HepG2 (cell line): Measurements from ENCODE around the gene SRD5A1. TPM values are rescaled to one million over a fixed set of nuclear protein-coding genes. Genes with fewer than 3 reads are reported as not detected.

Source experiments
- ATF2 ChIP-seq: sonication (generic); formaldehyde crosslinking; IDR thresholded peaks from 2 replicates; pipeline ENCODE4 v1.4.0; 2020; ENCODE audit warnings: missing genetic modification reagents
- ATM ChIP-seq: fragments of 450-650 bp; IDR thresholded peaks from 2 replicates; pipeline ENCODE4 v1.7.1; 2017; ENCODE audit warnings: mild to moderate bottlenecking, borderline replicate concordance
- CBX5 ChIP-seq: sonication (generic); formaldehyde crosslinking; IDR thresholded peaks from 2 replicates; pipeline ENCODE4 v1.4.0; 2020; ENCODE audit warnings: missing genetic modification reagents, borderline replicate concordance
- CSRNP2 ChIP-seq: sonication (generic); formaldehyde crosslinking; conservative IDR thresholded peaks from 2 replicates; pipeline ENCODE4 v1.8.0; 2022; ENCODE audit warnings: low read depth, missing genetic modification reagents
- ELF4 ChIP-seq: sonication (generic); formaldehyde crosslinking; IDR thresholded peaks from 2 replicates; pipeline ENCODE4 v1.5.0; 2020; ENCODE audit warnings: missing genetic modification reagents, mild to moderate bottlenecking, moderate library complexity, borderline replicate concordance
- EP300 ChIP-seq, 3 experiments: sonication (generic) in 1 of 3; formaldehyde crosslinking in 1 of 3; IDR thresholded peaks; 2 replicates each; pipeline versions ENCODE4 v1.5.1 to v1.6.1; 2011 to 2020; ENCODE audit warnings: low read depth in 2 of 3, low read length in 2 of 3, borderline replicate concordance in 1 of 3, improper control_type of control experiment in 1 of 3, mild to moderate bottlenecking in 1 of 3, missing genetic modification reagents in 1 of 3, moderate library complexity in 1 of 3
- ESRRA ChIP-seq: sonication (generic); formaldehyde crosslinking; IDR thresholded peaks from 2 replicates; pipeline ENCODE4 v1.5.1; 2020; ENCODE audit warnings: mild to moderate bottlenecking, low read depth, missing genetic modification reagents
- RFX1 ChIP-seq: fragments of 450-650 bp; IDR thresholded peaks from 2 replicates; pipeline ENCODE4 v1.6.1; 2017
- SALL1 ChIP-seq: sonication (generic); formaldehyde crosslinking; IDR thresholded peaks from 2 replicates; pipeline ENCODE4 v1.8.0; 2022; ENCODE audit warnings: mild to moderate bottlenecking, missing genetic modification reagents
- ZNF256 ChIP-seq: sonication (generic); formaldehyde crosslinking; conservative IDR thresholded peaks from 2 replicates; pipeline ENCODE4 v1.4.0; 2020; ENCODE audit warnings: missing genetic modification reagents
- ZNF30 ChIP-seq: sonication (generic); formaldehyde crosslinking; IDR thresholded peaks from 2 replicates; pipeline ENCODE4 v1.5.0; 2020; ENCODE audit warnings: mild to moderate bottlenecking, missing genetic modification reagents
- ZNF569 ChIP-seq: sonication (generic); formaldehyde crosslinking; IDR thresholded peaks from 2 replicates; pipeline ENCODE4 v1.5.0; 2020; ENCODE audit warnings: mild to moderate bottlenecking, missing genetic modification reagents, moderate library complexity, borderline replicate concordance
- ZNF670 ChIP-seq: sonication (generic); formaldehyde crosslinking; IDR thresholded peaks from 2 replicates; pipeline ENCODE4 v1.8.0; 2022; ENCODE audit warnings: mild to moderate bottlenecking, missing genetic modification reagents, borderline replicate concordance
- ZNF749 ChIP-seq: sonication (generic); formaldehyde crosslinking; IDR thresholded peaks from 2 replicates; pipeline ENCODE4 v1.8.0; 2022; ENCODE audit warnings: mild to moderate bottlenecking, missing genetic modification reagents, moderate library complexity, borderline replicate concordance
- ZNF775 ChIP-seq: sonication (generic); formaldehyde crosslinking; IDR thresholded peaks from 2 replicates; pipeline ENCODE4 v1.4.0; 2020; ENCODE audit warnings: missing genetic modification reagents, mild to moderate bottlenecking, moderate library complexity, borderline replicate concordance
- ZNF790 ChIP-seq: sonication (generic); formaldehyde crosslinking; IDR thresholded peaks from 2 replicates; pipeline ENCODE4 v1.8.0; 2022; ENCODE audit warnings: missing genetic modification reagents, mild to moderate bottlenecking, borderline replicate concordance
- ZNF850 ChIP-seq: sonication (generic); formaldehyde crosslinking; conservative IDR thresholded peaks from 2 replicates; pipeline ENCODE4 v1.9.0; 2021; ENCODE audit warnings: mild to moderate bottlenecking, missing genetic modification reagents
- polyA plus RNA-seq, 8 experiments: library from polyadenylated mRNA; depleted of rRNA in 3 of 8; stranded (reverse) in 7 of 8; unstranded in 1 of 8; fragments of >200 nt; fragmentation: Illumina TruSeq in 4 of 8; extraction: Trizol in 4 of 8; gene quantifications; 2 replicates each; pipeline versions ENCODE4 v1.2.1 to v1.2.3, GENCODE V29; 2011 to 2016; ENCODE audit warnings: low read depth in 4 of 8, missing spikeins in 1 of 8, mixed read lengths in 1 of 8; ENCODE audit not compliant: insufficient read depth in 1 of 8
- total RNA-seq, 5 experiments: library from RNA; depleted of rRNA; stranded (reverse); fragments of >200 nt; fragmentation: Illumina TruSeq; extraction: Trizol; gene quantifications; 2 replicates each; pipeline ENCODE4 v1.2.3, GENCODE V29; 2016; ENCODE audit warnings: low read depth in 1 of 5
- TF ChIP-seq, protein P1 (sequence below), 2 experiments: IDR thresholded peaks; 2 replicates each; pipeline ENCODE4 v1.6.1; 2011 to 2012; ENCODE audit warnings: low read length in 2 of 2, borderline replicate concordance in 1 of 2, low read depth in 1 of 2, mild to moderate bottlenecking in 1 of 2, moderate library complexity in 1 of 2
- TF ChIP-seq, protein P2 (sequence below): sonication (generic); formaldehyde crosslinking; IDR thresholded peaks from 2 replicates; pipeline ENCODE4 v1.9.0; 2022; ENCODE audit warnings: low read depth, missing genetic modification reagents

SRD5A1 gene
- total and polyA plus RNA-seq, 2 of the 13 experiments (the other 11 are each of a cell fraction or from before 2014, with no cell fraction given), result 6.1 to 9.9 TPM

- TF ChIP-seq CBX5 (CRISPR knock-in tag), result no peak
- TF ChIP-seq EP300 (IDR thresholded peaks at IDR 0.05; ENCODE audit: low read depth in 2 of 2, low read length in 2 of 2), result peak; percentile 3 to 41; a peak in 1 of 4 replicates
- no peak for TF ChIP-seq EP300 (CRISPR knock-in tag; IDR thresholded peaks at IDR 0.05; ENCODE audit: borderline replicate concordance)
- peak; percentile 93; the same call in 1 of the 2 replicates for TF ChIP-seq ZNF790 (CRISPR knock-in tag)
- TF ChIP-seq, protein P1, sequence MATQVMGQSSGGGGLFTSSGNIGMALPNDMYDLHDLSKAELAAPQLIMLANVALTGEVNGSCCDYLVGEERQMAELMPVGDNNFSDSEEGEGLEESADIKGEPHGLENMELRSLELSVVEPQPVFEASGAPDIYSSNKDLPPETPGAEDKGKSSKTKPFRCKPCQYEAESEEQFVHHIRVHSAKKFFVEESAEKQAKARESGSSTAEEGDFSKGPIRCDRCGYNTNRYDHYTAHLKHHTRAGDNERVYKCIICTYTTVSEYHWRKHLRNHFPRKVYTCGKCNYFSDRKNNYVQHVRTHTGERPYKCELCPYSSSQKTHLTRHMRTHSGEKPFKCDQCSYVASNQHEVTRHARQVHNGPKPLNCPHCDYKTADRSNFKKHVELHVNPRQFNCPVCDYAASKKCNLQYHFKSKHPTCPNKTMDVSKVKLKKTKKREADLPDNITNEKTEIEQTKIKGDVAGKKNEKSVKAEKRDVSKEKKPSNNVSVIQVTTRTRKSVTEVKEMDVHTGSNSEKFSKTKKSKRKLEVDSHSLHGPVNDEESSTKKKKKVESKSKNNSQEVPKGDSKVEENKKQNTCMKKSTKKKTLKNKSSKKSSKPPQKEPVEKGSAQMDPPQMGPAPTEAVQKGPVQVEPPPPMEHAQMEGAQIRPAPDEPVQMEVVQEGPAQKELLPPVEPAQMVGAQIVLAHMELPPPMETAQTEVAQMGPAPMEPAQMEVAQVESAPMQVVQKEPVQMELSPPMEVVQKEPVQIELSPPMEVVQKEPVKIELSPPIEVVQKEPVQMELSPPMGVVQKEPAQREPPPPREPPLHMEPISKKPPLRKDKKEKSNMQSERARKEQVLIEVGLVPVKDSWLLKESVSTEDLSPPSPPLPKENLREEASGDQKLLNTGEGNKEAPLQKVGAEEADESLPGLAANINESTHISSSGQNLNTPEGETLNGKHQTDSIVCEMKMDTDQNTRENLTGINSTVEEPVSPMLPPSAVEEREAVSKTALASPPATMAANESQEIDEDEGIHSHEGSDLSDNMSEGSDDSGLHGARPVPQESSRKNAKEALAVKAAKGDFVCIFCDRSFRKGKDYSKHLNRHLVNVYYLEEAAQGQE (IDR thresholded peaks at IDR 0.05; ENCODE audit: borderline replicate concordance in 1 of 2, low read depth in 1 of 2, low read length in 2 of 2), result 0 out of 4 replicates have a peak, but pooled peaks of 1 of the 2 experiments have one; percentile 5
- peak; percentile 60; the same call in 1 of the 2 replicates for TF ChIP-seq ZNF569 (CRISPR knock-in tag)
- TF ChIP-seq ESRRA (CRISPR knock-in tag), result peak; percentile 28; the same call in 1 of the 2 replicates
- TF ChIP-seq ZNF749 (CRISPR knock-in tag), result 0 out of 2 replicates have a peak, but pooled peaks have one; percentile 72
- TF ChIP-seq ELF4 (CRISPR knock-in tag), result no peak
- TF ChIP-seq, protein P2, sequence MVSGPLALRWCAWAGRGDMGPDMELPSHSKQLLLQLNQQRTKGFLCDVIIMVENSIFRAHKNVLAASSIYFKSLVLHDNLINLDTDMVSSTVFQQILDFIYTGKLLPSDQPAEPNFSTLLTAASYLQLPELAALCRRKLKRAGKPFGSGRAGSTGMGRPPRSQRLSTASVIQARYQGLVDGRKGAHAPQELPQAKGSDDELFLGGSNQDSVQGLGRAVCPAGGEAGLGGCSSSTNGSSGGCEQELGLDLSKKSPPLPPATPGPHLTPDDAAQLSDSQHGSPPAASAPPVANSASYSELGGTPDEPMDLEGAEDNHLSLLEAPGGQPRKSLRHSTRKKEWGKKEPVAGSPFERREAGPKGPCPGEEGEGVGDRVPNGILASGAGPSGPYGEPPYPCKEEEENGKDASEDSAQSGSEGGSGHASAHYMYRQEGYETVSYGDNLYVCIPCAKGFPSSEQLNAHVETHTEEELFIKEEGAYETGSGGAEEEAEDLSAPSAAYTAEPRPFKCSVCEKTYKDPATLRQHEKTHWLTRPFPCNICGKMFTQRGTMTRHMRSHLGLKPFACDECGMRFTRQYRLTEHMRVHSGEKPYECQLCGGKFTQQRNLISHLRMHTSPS (CRISPR knock-in tag), result no peak
- TF ChIP-seq RFX1, result peak; percentile 47; the same call in 1 of the 2 replicates
- TF ChIP-seq SALL1 (CRISPR knock-in tag), result peak; percentile 86
- no peak for TF ChIP-seq ATM
- TF ChIP-seq ZNF256 (CRISPR knock-in tag), result 0 out of 2 replicates have a peak, but pooled peaks have one; percentile 41
- TF ChIP-seq ZNF30 (CRISPR knock-in tag), result peak; percentile 98
- TF ChIP-seq ZNF775, result 0 out of 2 replicates have a peak, but pooled peaks have one; percentile 31
- TF ChIP-seq ZNF670, result peak; percentile 92; the same call in 1 of the 2 replicates
- peak; percentile 56; the same call in 1 of the 2 replicates for TF ChIP-seq ATF2 (CRISPR knock-in tag)
- 0 out of 2 replicates have a peak, but pooled peaks have one; percentile 52 for TF ChIP-seq CSRNP2
- TF ChIP-seq ZNF850, result peak; percentile 92; the same call in 1 of the 2 replicates
Observed at GRCh38 chr5:6712577-6713273, 79.5 kb downstream of the SRD5A1 start (continued).
